AG04450 (cell line): ENCODE data around the gene FOCAD. TPM values are rescaled to one million over a fixed set of nuclear protein-coding genes. Genes with fewer than 3 reads are reported as not detected.

ENCODE experiments used
- CTCF ChIA-PET: fragments of 300-600, 350-600 bp; formaldehyde crosslinking; extraction: SDS; loops from one replicate; lab custom pipeline; 2022; ENCODE audit warnings: antibody characterized with exemption, inconsistent platforms; lab: Charles Lee
- POLR2A ChIA-PET: fragments of 350-600 bp; formaldehyde crosslinking; extraction: SDS; loops from one replicate; lab custom pipeline; 2021; ENCODE audit warnings: antibody characterized with exemption, inconsistent platforms; lab: Yijun Ruan, JAX
- DNase-seq: peaks from one replicate; pipeline ENCODE4 v3.0.0-alpha.2; 2011; ENCODE audit warnings: low read depth, low spot score
- H3K27ac ChIP-seq: one replicate; pipeline ENCODE4 v1.5.1; 2012; ENCODE audit warnings: low read depth, low read length, control low read depth
- H3K27me3 ChIP-seq: one replicate; pipeline ENCODE4 v1.6.0; 2012; ENCODE audit warnings: low read length; ENCODE audit not compliant: control insufficient read depth, insufficient read depth
- H3K4me3 ChIP-seq: 2 replicates; pipeline ENCODE4 v1.5.1; 2011; ENCODE audit warnings: mild to moderate bottlenecking, low read depth, low read length, control low read depth
- H3K9me3 ChIP-seq: 2 replicates; pipeline ENCODE4 v1.5.1; 2012; ENCODE audit warnings: low read length; ENCODE audit not compliant: control insufficient read depth, insufficient read depth
- CTCF ChIP-seq: IDR thresholded peaks from 2 replicates; pipeline ENCODE4 v1.5.1; 2011; ENCODE audit warnings: low read depth, low read length, control low read depth, inconsistent platforms
- polyA plus RNA-seq: library from polyadenylated mRNA; depleted of rRNA; stranded (reverse); fragments of >200 nt; gene quantifications from 2 replicates; pipeline ENCODE4 v1.2.3, GENCODE V29; 2011

FOCAD gene
- polyA plus RNA-seq, 1 experiment = 49.7 TPM

DNA sequence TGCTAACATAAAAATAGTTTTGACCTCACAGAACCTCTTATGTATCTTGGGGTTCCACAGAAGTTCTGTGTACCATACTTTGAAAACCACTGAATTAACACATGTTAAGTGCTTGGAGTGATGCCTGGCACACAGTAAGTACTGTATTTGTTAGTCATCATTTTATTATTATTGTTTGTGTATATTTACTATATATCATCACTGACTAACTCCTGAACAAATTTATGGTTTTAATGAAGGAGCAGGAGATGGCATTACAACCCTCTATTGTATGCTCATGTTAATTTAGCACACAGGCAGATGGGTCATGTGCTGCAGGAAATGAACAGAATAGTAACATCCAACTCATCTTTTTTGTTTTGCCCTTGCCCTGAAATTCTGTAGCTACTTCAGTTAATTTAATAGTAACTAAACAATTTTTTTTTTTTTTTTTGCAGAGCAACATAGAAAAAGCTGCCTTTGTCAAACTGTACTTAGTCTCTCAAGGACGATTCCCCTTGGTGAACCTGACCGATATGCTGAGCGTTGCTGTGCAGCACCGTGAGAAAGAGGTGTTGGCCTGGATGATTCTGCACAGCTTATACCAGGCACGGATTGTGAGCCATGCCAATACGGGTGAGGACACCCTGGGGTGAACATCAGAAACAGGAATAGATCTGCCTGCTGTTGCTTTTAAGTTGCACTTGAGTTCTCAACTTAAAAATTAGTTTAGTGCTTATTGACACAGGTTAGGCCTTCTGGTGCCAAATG, 302.0 kb downstream of the FOCAD start:
- DNase-seq = no peak
- no peaks in the 10 kb centered on the region for H3K9me3 ChIP-seq
- no peaks in the 10 kb centered on the region for H3K27me3 ChIP-seq
- POLR2A ChIA-PET = interaction anchor here (0.6 kb wide), 1 partner anchor 30 kb away, joined by 3 read pairs; no protein-coding TSS in a partner anchor
- CTCF ChIA-PET = interaction anchor here (0.7 kb wide), 1 partner anchor 381 kb away, joined by 5 read pairs; no protein-coding TSS in a partner anchor
- H3K4me3 ChIP-seq = no peak overlapping the region
- H3K27ac ChIP-seq = no peak overlapping the region
- TF ChIP-seq CTCF = no peak

GRCh38 chr9:20987521-20987920, 303.5 kb downstream of the FOCAD start:
- Histone ChIP-seq H3K27ac (no peak overlapping the region), H3K9me3 (no peaks in the 10 kb centered on the region), H3K27me3 (no peaks in the 10 kb centered on the region), H3K4me3 (no peak overlapping the region)
- TF ChIP-seq CTCF = no peak
- POLR2A ChIA-PET = no interaction called here
- CTCF ChIA-PET = interaction anchor here (1.7 kb wide), 1 partner anchor 46 kb away, joined by 4 read pairs; no protein-coding TSS in a partner anchor
- no peak for DNase-seq

- CTCF ChIA-PET = interaction anchor here (1.7 kb wide), 1 partner anchor 47 kb away, joined by 4 read pairs; no protein-coding TSS in a partner anchor
- Histone ChIP-seq H3K27me3 (no peaks in the 10 kb centered on the region), H3K9me3 (no peaks in the 10 kb centered on the region), H3K27ac (no peak overlapping the region), H3K4me3 (no peak overlapping the region)
- POLR2A ChIA-PET = no interaction called here
- DNase-seq = no peak
- no peak for TF ChIP-seq CTCF
Observed at GRCh38 chr9:20988061-20988460, 304.0 kb downstream of the FOCAD start.

- TF ChIP-seq CTCF = no peak
- Histone ChIP-seq H3K9me3 (no peaks in the 10 kb centered on the region), H3K4me3 (no peak overlapping the region), H3K27ac (no peak overlapping the region), H3K27me3 (no peaks in the 10 kb centered on the region)
- CTCF ChIA-PET = interaction anchor here (0.6 to 1.7 kb wide), 2 partner anchors 47 to 304 kb away, joined by 3 to 4 read pairs; no protein-coding TSS in a partner anchor
- POLR2A ChIA-PET = no interaction called here
- DNase-seq = no peak
Observed at GRCh38 chr9:20988671-20989315, 304.7 kb downstream of the FOCAD start.

- ChIA-PET POLR2A (no interaction called here), CTCF (interaction anchor here (1.7 kb wide), 1 partner anchor 49 kb away, joined by 5 read pairs; no protein-coding TSS in a partner anchor)
- H3K4me3 ChIP-seq = no peak overlapping the region
Observed at GRCh38 chr9:20989923-20990341, 305.9 kb downstream of the FOCAD start.

More at GRCh38 chr9:20989923-20990341, 305.9 kb downstream of the FOCAD start:
- no peak for TF ChIP-seq CTCF
- H3K27ac ChIP-seq = no peak overlapping the region
- no peaks in the 10 kb centered on the region for H3K27me3 ChIP-seq
- no peak for DNase-seq
- H3K9me3 ChIP-seq = no peaks in the 10 kb centered on the region
